ENCODE results near the gene MUS81. TPM values are rescaled to one million over a fixed set of nuclear protein-coding genes. Genes with fewer than 3 reads are reported as not detected.
A peak's percentile ranks its signal among the peaks of the same experiment; 100 is the strongest.

Gene MUS81
- total and polyA plus RNA-seq, 10 of the 15 experiments (the other 5 are each of a cell fraction or from before 2014, with no cell fraction given): 11.8 to 76.1 (median 48.4) TPM

- no peak for TF ChIP-seq EP300 (IDR thresholded peaks at IDR 0.05; ENCODE audit: borderline replicate concordance in 1 of 2, control insufficient read depth in 1 of 2, low read depth in 2 of 2, low read length in 2 of 2)
- TF ChIP-seq FOXM1 (IDR thresholded peaks at IDR 0.05; ENCODE audit: low read depth, low read length): no peak
- TF ChIP-seq ZBTB33 (IDR thresholded peaks at IDR 0.05): no peak
- TF ChIP-seq IKZF1 (conservative IDR thresholded peaks at IDR 0.05): no peak
- TF ChIP-seq BMI1 (IDR thresholded peaks at IDR 0.05; ENCODE audit: borderline replicate concordance): peak; percentile 72
- peak; percentile 87 for TF ChIP-seq POLR2A (IDR thresholded peaks at IDR 0.05; ENCODE audit: low read depth, low read length)
- TF ChIP-seq, protein P1, sequence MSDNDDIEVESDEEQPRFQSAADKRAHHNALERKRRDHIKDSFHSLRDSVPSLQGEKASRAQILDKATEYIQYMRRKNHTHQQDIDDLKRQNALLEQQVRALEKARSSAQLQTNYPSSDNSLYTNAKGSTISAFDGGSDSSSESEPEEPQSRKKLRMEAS (IDR thresholded peaks at IDR 0.05; ENCODE audit: low read depth, low read length): no peak; the same call in 1 of the 2 replicates
- TF ChIP-seq, protein P2, sequence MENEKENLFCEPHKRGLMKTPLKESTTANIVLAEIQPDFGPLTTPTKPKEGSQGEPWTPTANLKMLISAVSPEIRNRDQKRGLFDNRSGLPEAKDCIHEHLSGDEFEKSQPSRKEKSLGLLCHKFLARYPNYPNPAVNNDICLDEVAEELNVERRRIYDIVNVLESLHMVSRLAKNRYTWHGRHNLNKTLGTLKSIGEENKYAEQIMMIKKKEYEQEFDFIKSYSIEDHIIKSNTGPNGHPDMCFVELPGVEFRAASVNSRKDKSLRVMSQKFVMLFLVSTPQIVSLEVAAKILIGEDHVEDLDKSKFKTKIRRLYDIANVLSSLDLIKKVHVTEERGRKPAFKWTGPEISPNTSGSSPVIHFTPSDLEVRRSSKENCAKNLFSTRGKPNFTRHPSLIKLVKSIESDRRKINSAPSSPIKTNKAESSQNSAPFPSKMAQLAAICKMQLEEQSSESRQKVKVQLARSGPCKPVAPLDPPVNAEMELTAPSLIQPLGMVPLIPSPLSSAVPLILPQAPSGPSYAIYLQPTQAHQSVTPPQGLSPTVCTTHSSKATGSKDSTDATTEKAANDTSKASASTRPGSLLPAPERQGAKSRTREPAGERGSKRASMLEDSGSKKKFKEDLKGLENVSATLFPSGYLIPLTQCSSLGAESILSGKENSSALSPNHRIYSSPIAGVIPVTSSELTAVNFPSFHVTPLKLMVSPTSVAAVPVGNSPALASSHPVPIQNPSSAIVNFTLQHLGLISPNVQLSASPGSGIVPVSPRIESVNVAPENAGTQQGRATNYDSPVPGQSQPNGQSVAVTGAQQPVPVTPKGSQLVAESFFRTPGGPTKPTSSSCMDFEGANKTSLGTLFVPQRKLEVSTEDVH (IDR thresholded peaks at IDR 0.05; ENCODE audit: low read depth, partially characterized antibody): no peak
- TF ChIP-seq RELA (IDR thresholded peaks at IDR 0.05; ENCODE audit: borderline replicate concordance, partially characterized antibody): peak; percentile 32
- TF ChIP-seq, protein P3, sequence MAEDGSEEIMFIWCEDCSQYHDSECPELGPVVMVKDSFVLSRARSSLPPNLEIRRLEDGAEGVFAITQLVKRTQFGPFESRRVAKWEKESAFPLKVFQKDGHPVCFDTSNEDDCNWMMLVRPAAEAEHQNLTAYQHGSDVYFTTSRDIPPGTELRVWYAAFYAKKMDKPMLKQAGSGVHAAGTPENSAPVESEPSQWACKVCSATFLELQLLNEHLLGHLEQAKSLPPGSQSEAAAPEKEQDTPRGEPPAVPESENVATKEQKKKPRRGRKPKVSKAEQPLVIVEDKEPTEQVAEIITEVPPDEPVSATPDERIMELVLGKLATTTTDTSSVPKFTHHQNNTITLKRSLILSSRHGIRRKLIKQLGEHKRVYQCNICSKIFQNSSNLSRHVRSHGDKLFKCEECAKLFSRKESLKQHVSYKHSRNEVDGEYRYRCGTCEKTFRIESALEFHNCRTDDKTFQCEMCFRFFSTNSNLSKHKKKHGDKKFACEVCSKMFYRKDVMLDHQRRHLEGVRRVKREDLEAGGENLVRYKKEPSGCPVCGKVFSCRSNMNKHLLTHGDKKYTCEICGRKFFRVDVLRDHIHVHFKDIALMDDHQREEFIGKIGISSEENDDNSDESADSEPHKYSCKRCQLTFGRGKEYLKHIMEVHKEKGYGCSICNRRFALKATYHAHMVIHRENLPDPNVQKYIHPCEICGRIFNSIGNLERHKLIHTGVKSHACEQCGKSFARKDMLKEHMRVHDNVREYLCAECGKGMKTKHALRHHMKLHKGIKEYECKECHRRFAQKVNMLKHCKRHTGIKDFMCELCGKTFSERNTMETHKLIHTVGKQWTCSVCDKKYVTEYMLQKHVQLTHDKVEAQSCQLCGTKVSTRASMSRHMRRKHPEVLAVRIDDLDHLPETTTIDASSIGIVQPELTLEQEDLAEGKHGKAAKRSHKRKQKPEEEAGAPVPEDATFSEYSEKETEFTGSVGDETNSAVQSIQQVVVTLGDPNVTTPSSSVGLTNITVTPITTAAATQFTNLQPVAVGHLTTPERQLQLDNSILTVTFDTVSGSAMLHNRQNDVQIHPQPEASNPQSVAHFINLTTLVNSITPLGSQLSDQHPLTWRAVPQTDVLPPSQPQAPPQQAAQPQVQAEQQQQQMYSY (CRISPR knock-in tag; IDR thresholded peaks at IDR 0.05): no peak
- 0 out of 2 replicates have a peak, but pooled peaks have one; percentile 8 for TF ChIP-seq NR2F1 (conservative IDR thresholded peaks at IDR 0.05)
- no peak for TF ChIP-seq SUPT20H (IDR thresholded peaks at IDR 0.05; ENCODE audit: borderline replicate concordance, control insufficient read depth, low read depth, low read length)
- no peak for TF ChIP-seq FOXK2 (IDR thresholded peaks at IDR 0.05)
- TF ChIP-seq LARP7 (IDR thresholded peaks at IDR 0.05): no peak; the same call in 1 of the 2 replicates
- TF ChIP-seq RCOR1 (conservative IDR thresholded peaks at IDR 0.05; ENCODE audit: low read depth, low read length): no peak
- TF ChIP-seq EZH2 (IDR thresholded peaks at IDR 0.05; ENCODE audit: borderline replicate concordance, control insufficient read depth, low read depth, low read length): no peak
- TF ChIP-seq, protein P4, sequence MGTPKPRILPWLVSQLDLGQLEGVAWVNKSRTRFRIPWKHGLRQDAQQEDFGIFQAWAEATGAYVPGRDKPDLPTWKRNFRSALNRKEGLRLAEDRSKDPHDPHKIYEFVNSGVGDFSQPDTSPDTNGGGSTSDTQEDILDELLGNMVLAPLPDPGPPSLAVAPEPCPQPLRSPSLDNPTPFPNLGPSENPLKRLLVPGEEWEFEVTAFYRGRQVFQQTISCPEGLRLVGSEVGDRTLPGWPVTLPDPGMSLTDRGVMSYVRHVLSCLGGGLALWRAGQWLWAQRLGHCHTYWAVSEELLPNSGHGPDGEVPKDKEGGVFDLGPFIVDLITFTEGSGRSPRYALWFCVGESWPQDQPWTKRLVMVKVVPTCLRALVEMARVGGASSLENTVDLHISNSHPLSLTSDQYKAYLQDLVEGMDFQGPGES (IDR thresholded peaks at IDR 0.05): no peak
- no peak for TF ChIP-seq CBX5 (IDR thresholded peaks at IDR 0.05; ENCODE audit: low read depth)
- TF ChIP-seq TCF12 (IDR thresholded peaks at IDR 0.05; ENCODE audit: low read depth, low read length): 0 out of 2 replicates have a peak, but pooled peaks have one; percentile 47
- TF ChIP-seq IKZF2 (IDR thresholded peaks at IDR 0.05): no peak
- TF ChIP-seq HDAC6 (IDR thresholded peaks at IDR 0.05; ENCODE audit: unreplicated experiment): no peak
These were observed 980 bp upstream of the MUS81 start (continued) for GRCh38 chr11:65859095-65859811.
